ENCODE data around the gene FASTK.

Gene FASTK

DNA sequence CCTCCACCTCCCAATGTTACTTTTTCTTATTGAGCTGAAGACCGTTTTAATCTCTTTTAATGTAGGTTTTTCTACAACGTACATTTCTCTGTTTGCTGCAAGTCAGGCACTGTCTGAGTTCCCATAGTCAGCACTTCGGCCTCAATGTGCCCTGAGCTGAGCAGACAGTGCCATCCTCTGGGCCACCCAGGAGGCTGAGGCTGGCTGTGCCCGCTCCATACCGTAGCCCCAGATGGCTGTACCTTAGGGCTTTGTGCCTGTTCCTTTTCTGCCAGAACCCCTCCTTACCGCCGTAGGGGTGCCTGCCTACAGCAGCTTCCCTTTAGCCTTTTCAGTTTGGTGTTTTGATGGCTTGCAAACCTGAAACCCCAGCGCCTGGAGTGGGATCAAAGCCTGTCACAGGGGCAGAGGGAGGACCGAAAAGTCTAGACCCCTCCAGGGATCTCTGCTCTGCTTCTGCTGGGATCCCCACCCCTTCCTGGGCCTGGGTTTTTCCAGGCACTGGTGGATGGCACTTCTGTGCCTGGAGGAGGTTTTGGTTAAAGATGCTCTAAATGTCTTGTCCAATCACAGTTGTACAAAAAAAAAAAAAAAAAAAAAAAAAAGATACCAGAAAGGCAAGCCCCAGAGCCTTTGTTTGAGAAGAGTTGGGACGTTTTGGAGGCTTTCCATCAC, 14.7 kb upstream of the FASTK start:
- DNase-seq: no peak

DNA sequence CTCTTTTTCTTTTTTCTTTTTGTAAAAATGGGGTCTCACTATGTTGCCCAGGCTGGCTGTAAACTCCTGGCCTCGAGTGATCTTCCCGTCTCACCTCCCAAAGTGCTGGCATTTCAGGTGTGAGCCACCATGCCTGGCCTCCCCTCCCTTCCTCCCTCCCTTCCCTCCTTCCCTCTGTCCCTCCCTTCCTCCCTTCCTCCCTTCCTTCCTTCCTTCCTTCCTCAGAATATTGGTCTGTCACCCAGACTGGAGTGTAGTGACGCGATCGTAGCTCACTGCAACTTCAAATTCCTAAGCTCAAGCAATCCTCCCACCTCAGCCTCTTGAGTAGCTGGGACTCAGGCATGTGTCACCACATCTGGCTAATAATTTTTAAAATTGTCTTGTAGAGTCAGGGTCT, 14.1 kb upstream of the FASTK start:
- DNase-seq: no peak

DNA sequence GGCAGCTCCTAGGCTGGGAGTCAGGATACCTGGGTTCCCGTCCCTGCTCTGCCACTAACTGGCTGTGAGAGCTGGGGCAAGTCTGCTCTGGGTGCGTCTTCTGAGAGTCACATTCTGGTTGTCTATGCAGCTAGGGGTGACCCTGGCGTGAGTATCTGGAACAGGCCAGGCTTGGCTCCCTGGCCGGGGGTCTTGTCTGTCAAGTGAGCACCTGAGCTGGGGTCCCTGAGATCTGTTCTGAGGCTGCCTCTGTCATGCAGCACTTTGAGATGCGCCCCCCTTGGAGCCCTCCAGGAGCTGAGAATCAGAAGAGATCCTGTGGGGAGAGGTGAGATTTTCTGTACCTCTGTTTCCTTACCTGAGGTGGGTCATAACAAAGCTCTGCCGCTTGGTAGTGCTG, 13.1 kb upstream of the FASTK start:
- no peak for DNase-seq

DNA sequence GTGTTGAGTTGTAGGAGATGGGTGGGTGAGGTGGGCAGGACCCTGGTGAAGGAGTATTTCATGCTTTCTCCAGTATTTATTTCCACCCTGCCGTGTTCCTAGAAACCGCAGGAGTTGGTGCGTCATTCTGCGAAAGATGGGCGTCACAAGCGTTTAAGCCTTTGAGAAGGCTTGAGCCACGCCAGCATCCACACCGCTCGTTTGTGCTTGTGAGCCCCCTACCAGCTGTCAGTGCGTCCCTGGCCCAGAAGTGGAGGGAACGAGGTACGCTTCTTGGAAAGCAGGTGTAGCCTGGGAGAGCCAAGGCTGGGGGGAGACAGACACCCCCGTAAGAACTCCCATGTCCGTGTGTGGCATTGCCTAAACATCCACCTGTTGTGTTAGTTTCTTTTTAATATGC, 11.4 kb upstream of the FASTK start:
- DNase-seq: no peak

DNA sequence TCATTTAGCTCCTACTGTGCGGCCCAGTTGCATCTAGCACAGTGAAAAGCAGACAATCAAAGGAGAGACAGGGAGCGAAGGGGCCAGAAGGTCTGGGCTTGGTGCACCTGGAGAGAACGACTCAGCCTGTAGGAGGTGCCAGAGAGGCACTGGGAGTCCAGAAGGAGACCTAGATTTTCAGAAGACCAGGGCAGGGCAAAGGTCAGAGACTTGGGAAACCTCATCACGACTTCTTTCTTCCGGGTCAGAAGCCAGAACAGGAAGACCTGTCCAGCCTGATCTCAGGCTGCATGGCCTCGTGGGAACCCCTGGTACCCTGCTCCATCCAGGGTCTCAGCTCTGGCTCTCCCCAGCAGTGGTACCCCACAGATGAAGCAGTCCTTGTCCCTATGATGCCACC, 10.8 kb upstream of the FASTK start:
- no peak for DNase-seq

DNA sequence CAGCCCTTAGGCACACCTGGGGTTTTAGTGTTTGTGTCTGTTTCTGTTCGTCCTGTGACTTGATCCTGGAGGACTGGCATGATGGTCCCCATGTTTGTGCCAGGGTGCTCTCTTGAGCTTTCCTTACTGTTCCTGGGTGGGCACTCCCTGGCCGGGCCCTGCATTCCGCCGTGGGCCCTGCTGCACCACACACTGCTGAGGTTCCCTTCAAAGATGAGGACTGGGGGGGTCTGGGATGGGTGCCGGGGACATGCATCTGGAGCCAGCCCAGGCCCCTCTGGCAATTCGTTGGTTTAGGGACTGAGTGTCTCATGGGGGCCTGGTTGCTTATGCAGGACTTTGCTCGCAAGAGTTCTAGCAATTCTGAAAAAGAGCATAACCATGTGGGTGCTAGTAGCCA, 10.4 kb upstream of the FASTK start:
- no peak for DNase-seq

DNA sequence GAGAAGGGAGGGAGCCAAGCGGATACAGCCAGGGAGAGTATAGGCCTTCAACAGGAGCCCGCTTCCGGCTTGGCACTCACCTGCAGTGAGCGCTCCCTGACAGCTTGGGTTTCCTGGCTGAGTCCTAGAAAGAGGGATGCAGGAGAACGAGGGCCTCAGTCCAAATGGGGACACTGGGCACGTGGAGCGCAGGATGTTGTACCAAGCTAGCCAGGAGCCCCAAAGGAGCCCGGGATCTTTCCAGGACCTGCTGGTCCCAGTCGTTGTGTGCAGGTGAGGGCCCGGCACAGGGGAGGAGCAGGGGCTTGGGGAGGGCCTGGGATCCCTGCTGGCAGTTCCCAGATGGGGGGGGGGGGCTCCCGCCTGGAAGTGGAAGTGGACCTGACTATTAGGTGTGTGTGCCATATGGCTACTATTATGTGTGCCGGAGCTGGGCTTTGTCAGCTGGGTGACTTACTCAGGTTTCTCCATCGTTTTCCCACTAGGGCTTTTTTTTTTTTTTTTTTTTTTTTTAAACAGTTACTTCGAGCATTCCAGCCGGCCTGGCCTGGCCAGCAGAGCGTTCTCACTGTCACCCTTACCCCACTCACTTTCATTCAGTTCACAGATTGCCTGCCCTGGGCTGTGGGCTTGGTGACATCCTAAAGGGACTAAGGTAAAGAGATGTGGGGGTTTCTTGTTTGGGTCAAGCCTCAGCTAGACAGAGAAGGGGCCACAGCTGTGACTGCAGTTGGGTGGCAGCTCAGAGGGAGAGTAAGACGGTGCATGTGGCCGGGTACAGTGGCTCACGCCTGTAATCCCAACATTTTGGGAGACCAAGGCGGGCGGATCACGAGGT, 9.5 kb upstream of the FASTK start:
- DNase-seq: no peak

DNA sequence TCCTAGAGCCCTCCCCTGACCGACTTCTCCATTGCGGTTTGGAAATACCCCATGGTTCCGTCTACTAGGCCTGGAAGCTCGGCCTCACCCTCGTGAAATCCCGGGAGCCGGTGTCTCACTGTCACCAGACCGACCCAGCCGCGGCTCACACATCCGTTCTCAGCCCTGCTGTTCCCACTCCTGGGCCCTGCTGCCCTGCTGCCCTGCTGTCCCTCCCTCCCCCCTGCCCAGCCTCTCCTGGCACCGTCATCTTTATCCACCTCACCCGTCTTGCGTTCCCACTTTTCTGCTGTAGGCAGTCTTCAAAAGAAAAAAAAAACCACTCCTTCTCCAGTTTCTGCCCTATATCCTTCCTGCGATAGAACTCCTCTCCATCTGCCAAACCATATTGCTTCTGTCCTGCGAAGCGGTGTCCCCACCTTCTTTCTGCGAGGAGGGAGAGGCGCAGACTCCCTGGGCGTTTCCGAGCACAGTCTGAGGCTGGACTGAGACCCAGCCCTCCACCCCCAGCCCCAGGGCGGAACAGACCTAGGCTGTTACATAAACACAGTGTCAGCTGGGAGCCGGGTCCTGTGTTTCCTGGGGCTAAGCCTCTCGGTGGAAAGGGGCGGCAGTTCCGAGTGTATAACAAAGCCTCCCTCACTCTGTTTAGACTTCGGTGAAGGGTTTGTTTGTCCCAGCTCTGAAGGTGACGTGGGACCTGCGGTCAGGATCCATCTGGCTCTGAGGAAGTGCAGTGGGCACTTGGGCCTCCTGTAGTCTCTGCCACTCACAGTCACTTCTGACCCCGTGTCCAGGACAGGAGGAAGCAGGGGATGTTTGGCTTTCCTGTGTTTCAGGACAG, 8.5 kb upstream of the FASTK start:
- DNase-seq: no peak

DNA sequence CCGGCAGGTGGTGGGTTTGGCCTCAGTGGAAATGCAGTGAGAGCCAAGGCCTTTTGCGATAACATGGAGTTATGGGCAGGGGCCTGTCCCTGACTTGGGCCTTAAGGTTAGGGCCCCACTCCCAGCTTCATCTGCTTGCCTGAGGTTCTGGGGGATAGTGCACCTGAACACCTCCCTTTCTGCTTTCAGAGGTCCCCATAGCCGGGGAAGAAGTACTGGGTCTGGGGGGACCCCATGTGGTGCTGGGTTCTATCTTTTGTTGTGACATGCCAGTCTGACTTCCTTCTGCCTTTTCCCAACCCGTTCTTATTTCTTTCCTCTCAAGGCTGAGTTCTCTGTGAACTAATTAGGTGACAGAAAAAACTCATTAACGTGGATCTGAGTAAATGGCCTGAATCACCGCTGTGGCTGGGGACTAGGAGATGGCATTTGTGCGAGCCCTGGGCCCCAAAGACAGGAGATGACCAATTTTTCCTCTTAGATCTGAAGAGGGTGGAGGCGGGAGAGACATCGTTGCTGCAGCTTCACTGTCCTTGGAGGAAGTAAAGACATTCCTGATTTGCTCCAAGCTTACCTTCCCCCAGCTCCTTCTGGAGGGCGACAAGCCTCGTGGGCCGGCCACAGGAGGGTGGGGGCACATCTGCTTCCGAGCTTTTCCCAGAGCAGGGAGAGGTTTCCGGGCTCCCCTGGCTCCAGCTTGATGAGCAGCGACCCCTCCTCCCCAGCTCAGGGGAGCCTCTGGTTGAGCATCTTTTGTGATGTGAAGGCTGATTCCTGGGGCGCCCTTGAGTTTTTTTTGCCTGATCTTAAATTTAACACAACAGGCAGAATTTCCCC, 7.6 kb upstream of the FASTK start:
- DNase-seq: no peak

DNA sequence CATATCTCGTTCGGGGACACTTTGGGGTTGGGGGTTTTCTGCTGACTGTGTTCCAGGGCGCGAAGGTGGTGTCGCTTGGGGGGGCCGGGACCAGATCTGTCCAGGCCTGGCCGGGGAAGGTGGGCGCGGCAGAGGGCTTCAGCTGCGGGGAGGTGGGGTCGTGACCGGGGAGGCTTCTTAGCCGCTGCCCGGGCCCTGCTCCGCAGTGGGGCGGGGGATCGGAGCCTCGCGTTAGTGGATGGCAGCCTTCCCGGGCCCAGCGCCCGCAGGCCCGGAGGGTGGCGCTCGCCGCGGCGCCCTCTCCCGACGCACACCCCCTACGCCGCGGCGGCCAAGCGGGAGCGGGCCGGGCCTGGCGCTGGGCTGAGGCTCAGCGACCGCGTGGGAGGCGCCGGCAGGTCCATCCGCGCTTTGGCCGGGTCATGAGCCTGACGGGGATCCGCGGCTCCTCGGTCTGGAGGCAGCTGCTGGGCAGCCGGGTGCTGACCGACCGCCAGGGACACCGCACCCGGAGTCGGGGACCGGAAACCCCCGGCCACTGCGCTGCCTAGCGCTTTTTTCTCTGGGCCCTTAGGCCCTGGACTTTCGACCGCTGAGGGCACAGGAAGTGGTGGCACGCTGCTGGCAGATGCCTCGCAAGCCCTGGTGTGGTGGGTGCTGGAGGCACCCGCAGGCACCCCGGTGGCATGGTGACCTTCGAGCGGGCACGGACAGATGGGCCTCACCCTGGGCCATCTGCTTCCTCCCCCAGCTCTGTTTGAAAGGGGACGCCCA, 6.8 kb upstream of the FASTK start:
- peak; percentile 59 for DNase-seq

DNA sequence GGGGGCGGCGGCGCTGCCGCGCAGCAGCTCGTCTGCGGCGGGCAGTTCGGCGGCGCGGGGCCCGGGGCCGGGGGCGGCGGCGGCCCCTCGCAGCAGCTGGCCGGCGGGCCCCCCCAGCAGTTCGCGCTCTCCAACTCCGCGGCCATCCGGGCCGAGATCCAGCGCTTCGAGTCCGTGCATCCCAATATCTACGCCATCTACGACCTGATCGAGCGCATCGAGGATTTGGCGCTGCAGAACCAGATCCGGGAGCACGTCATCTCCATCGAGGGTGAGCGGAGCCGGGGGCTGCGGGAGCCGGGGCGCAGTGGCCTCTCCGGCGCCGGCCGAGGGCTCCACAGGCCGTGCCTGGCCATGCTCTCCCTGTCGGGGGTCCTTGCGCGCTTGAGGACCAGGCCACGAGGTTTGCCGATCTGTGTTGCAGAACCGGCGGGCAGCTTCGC, 6.2 kb upstream of the FASTK start:
- DNase-seq: peak; percentile 54

DNA sequence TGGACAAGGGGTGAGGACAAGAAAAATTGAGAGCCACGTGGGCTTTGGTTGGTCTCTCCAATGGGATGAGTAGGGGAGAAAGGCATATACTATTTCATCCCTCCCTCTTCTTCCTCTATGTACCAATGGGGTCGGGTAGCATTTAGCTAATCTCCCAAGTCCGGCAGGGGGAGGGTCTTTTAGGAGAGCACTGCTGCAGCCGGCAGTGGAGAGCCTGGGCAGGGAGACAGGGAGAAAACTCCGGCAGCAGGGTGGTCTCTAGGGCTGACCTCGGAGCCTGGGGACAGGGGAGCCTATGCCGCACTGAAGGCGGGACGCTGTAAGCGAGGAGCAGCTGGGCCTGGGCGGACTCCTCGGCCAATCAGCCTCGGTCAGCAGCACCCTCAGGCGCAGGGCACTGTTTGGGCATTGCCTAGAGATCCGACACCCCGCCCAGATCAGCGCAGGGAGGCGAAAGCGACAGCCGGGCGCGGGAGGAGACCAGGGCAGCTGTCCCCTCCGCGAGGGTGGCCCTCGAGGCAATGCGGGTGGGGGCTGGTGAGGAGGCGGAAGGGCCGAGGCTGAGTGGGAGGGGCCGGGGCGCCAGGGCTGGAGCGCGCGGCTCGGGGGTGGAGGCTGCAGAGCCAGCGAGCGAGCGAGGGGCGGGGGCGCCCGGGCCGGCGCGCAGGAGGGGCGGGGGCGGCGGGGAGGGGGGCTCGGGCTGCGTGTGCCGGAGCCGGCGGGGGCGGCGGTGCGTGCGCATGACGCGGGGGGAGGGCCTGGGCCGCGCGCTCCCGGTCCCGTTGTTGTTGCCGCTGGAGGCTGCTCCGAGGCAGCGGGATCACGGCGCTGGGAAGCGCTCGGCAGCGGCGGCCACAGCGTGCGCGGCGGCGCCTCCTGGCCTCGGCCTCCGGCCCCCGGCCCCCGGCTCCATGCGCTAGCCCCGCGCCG, 5.3 kb upstream of the FASTK start, which contains the start of gene AGAP3:
AGAP3 (plus strand) TSS at position 785 of the 930 bp plus-strand sequence. CDS start 267 bp downstream, outside the sequence.
- peak; percentile 67 for DNase-seq

DNA sequence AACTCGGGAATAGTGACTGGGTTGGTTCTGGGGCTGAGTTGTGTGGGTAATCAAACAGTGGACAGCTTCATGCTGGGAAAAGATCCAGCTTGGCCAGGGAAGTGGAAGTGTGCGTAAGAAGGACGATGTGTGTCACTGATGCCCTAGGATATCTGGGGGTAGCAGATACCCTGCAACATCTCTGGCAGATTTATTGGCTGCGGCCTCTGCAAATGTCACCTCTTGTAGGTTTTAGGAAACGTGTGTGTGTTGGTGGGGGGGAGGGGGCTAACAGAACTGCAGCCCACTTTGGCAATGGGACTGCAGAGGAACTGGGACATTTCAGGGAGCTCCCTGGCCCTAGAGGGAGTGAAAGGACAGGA, 4.7 kb upstream of the FASTK start:
- DNase-seq: no peak

DNA sequence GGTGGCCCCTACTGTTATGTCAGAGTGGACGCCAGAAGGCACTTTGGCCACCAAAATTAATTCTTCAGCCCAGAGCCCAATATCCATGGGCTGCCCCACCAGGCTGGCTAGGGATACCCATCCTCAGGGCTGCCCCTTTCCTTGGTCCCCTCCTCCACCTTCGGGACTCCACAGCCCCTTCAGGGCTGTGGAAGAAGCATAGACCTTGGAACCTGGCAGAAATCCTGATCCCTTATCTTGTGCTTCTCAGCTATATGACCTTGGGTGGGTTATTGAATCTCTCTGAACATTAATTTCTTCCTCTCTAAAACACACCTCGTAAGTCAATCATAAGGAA, 3.2 kb upstream of the FASTK start:
- no peak for DNase-seq

DNA sequence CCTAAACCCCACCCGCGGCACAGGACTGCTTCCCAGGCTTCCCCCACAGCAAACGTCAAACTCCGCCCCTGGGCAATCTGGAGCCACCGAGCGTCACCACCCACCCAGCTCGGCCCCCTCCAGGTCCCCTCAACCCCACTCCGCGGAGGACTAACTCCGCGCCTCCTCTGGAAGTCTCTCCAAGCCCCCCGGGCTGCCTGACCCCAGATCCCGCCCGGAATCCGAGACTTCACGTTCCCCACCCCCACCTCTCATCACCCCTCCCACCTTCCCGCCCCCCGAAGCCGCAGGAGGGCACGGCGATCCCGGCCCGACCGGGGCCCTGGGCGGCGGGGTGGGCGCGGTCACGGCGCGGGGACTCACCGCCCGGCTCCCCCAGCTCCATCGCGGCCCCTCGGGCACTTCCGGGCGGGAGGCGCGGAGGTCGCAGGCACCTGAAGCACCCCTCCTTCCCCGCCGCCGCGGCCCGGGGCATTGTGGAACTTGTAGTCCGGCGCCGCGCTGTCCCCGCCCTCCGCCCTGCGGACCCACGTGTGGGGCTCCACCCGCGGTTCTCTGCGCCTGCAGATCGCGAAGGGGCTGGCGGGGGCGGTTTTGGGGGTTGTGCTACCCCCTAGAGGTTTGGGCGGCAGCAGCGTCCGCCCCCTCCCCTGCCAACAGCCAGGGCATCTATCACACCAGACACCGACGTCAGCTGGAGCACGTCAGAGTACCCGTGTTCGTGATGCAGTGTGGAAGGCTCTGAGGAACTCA, 2.6 kb upstream of the FASTK start, which contains the start of gene TMUB1:
TMUB1 (minus strand) TSS at position 423 of the 753 bp plus-strand sequence. CDS start 930 bp downstream, outside the sequence.
- DNase-seq: peak; percentile 94

DNA sequence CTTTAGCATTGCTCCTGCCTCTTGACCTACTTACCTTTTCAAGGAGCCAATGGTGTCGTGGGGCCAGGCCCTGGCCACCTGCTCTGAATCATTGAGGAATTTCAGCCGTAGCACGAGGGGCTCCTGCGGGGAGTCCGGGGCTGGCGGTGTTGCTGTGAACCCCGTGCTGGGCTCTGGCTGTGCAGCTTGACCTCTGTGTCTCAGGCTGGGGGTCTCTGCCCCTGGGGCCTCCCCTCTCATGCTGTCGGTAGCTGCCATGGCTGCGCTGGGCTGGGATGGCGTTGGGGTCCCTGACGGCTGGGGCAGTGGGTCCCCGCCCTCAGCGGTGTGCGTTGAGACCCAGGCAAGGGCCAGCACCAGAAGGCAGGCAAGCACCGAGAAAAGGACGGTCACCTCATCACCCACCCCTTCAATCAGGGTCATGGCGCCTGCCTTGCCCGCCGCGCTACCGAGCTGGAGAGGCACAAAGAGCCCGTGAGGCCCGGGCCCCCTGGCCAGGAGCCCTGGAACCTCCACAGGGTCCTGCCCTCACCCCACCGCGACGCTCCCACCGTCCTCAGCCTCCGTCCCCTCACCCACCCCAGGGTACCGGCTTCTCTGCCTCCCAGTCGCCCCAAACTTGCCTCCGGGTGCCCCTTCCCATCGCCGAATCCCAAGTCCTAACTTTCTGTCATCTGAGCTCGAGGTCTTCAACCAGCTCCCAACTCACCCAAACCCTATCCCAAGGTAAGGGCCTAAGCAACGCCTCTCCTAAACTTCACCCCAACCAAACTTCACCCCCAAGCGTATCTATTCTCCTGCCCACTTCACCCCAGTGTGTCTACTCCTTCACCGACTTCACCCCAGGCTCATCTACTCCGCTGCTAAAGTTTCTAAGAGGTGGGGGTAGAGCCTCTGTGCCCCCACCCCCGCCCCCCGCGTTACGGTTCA, 1.8 kb upstream of the FASTK start:
- DNase-seq: no peak

DNA sequence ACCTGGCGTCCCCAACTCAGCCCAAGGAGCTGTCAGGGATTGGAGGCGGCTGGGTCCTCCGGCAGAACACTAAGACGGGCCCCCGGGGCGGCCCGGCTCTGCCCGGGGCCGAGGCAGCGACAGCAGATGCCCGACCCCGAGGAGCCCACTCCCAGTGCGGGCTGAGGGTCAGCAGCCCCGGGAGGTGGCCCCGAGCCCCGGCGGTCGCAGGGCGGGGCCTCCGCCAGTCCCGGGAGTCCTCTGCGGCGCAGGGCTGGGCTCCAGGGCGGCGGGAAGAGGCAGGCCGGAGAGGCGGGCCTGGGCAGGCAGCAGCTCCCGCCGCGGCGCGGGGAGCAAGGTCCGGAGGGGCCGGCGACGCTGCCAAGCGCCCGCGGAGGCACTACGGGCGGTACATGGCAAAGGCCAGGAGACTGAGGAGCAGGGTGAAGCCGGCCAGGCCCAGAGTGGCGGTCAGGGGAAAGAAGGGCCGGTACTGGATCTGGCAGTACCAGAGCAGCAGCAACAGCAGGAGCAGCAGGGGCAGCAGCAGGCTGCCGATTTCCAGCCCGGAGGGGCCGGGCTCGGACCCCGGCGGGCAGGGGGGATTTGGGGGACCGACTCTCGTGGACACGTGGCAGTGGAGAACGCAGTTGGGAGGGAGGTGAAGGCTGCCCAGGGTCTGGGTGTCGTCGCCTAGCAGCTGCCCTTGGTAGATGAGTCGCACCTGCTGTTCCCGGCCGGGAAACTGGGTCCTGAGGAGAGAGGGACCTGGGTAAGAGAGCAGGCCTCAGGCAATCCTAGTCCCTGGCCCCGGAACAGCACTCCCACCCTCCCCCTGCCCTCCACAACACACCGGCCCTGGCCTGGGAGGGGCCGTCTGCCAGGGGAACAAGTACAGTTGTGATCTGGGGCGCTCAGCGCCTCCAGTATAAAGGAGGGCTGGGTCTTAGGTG, 827 bp upstream of the FASTK start:
- DNase-seq: no peak
